NOMO-1 treated with dmso at 0.1 percent for 144 hours (cell line): ENCODE data around the gene ARCN1.
"Not testable (repeated sequence)": the region's sequence is repeated elsewhere in the genome, so short reads cannot be mapped to it uniquely, and the experiment has no call there.

Experiments used
- DNase-seq: peaks from one replicate; lab custom pipeline; 2025; ENCODE audit not compliant: unreplicated experiment; lab: John Stamatoyannopoulos, UW

The ARCN1 gene

DNA sequence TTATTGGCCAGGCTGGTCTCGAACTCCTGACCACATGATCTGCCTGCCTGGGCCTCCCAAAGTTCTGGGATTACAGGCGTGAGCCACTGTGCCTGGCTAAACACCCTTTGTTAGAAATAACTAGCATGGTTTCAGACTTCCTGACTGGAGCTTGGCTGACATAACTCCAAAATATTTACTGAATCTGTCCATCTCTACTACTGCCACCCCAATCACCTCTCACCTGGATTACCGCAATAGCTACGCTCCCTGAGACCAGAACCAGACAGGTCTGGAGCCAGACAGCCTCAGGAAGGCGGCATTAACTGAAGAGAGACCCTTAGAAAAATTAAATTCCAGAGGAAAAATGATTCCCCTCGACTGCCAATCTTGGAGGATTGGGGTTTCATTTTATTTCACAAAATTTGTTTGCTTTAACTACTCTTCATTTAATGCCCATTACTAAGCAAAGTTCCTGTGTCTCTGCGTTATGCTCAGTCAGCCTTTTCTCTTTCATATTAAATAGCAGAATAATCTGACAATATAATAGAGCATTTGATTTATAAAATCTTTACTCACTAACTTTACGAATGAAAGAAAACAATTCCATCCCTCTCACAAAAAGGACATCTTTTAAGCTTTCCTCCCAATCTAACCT is 28.1 kb upstream of the ARCN1 start:
- DNase-seq: no peak

DNA sequence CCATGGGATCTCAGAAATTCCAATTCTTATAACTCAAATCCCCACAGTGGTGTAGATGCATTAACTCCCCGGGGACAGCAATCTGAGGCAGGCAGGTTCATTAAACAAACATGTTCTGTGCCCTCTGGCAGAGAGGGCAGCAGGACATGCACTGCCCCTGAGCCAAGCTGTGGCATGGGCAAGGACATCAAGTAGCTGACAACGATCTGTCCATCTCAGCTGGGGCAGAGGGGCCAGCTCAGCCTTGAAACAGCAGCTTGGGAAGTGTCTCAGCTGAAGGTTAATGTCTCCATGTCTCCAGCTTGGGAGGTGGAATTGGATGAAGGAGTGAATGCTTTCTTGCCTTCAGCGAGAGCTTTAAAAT is 27.6 kb upstream of the ARCN1 start:
- no peak for DNase-seq

DNA sequence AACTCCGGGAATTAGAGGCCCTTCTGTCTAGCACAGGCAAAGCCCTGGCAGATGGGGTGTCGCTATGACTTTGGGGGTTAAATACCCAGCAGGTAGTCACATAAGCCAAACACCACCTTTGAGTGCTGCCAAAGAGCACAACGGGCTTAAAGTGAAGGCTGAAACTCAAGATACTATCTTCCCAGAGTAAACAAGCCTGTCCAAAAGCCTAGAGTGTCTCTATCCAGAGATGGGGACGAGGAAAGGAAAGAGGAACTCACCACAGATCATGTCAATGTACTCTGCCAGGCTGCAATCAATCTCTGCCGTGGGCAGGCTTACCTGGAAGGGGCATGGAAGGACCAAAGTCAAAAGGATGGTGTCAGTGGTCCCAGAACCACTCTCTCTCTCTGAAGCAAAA is 26.7 kb upstream of the ARCN1 start:
- DNase-seq: no peak

DNA sequence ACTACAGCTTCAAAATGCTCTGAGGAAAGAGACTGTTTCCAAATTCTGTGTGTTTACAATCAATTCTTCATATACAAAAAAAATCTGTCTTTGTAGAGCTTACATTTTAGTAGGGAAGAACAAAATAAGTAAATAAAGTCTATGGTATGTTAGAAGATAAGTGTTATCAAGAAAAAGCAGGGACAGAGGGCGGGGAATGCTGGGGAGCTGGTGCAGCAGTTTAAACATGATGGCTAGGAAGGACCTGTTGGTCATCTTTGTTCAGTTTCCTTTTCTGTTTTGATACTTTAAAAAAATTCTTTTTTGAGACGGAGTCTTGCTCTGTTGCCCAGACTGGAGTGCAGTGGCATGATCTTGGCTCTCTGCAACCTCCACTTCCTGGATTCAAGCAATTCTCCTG is 25.1 kb upstream of the ARCN1 start:
- no peak for DNase-seq

DNA sequence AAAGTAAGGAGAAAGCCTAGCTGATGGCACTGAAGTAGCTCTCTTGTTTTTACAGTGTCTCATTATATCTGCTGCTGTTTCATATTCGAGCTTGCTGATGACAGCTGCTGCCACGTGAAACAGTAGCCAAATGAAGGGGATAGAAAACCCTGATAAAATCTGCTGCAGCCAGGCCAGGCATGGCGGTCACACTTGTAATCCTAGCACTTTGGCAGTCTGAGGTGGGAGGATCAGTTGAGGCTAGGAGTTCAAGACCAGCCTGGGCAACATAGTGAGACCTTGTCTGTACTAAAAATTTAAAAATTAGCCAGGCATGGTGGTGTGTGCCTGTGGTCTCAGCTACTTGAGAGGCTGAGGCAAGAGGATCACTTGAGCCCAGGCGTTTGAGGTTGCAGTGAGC is 19.9 kb upstream of the ARCN1 start:
- DNase-seq: no peak

DNA sequence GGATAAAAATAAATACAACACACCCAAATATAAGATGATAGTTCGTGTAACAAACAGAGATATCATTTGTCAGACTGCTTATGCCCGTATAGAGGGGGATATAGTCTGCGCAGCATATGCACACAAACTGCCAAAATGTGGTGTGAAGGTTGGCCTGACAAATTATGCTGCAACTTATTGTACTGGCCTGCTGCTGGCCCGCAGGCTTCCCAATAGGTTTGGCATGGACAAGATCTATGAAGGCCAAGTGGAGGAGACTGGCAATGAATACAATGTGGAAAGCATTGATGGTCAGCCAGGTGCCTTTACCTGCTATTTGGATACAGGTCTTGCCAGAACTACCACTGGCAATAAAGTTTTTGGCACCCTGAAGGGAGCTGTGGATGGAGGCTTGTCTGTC is 11.4 kb upstream of the ARCN1 start:
- DNase-seq: no peak

DNA sequence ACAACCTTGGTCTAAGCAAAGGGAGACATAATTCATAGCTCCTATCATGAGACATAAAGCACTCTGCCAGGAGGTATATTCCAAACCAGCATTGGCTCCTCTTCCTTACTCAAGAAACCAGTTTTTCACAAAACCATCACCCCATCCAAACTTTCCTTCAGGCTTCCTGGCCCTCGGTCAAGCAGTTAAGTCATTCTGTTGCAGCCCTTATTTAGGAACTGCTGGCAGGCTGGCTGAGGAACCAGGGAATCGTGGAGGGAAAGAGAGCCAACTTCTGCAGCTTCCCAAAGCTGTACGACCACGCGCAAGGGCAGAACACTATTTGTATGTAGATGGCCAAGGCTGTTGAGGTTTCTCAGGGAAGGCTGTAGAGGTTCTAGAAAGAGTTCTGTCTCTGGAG is 7.2 kb upstream of the ARCN1 start:
- DNase-seq: no peak

DNA sequence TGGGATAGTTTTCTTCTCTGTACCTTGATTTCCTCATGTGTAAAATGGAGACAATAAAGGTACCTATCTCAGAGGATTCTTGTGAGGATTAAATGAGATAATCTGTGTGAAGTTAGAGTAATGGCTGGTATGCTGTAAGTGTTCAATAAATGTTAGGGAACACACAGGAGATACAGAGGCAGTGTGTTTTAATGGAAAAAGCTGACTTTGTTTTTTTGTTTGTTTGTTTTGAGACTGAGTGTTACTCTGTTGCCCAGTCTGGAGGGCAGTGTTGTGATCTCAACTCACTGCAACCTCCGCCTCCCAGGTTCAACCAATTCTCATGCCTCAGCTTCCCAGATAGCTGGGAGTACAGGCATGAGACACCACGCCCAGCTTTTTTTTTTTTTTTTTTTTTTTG is 2.5 kb upstream of the ARCN1 start:
- DNase-seq: no peak

DNA sequence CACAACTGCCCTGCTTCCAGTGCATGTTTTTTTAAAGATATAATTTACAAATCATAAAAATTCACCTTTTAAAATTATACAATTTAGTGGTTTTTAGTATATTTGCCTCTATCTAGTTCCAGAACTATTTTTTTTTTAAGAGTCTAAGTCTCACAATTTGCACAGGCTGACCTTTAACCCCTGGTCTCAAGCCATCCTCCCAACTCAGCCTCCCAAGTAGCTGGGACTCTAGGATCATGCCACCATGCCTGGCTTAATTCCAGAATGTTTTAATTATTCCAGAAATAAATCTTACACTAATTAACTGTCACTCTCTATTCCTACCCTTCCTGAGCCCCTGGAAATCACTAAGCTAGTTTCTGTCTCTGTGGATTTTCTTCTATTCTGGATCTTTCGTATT is 1.4 kb upstream of the ARCN1 start:
- no peak for DNase-seq

DNA sequence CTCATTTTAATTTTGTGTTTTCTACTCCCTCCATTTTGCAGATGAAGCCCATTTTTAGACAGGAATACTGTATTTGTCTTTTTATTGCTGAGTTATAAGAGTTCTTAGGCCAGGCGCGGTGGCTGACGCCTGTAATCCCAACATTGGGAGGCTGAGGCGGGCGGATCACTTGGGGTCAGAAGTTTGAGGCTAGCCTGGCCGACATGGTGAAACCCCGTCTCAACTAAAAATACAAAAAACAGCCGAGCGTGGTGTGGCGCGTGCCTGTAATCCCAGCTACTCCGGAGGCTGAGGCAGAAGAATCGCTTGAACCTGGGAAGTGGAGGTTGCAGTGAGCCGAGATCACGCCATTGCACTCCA is 528 bp upstream of the ARCN1 start:
- DNase-seq: not testable (repeated sequence)

DNA sequence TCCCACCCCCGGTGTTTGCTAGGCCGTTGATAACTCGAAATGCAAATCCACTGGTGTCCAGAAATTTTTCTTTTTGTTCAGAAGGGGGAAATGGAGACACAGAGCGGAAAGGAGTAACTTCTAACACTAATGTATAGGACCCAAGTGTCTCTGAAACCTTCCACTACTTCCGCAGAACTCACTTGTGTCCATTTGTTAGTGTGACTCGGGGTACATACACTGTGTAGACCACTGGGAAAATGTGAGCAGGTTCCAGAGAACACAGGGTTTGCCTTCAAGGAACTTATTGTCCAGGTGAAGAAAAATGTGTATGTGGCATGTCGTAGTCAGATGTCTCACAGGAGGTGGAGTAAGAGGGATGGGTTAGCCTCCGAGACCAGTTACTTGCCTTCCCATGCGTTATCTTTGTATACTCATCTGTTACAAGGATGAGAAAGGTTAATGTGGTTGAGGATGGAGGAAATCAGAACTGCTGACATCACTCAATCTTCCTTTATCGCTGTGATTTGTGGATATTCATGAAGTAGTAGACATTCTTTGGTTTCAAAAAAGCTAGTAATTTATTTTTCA is 857 bp downstream of the ARCN1 start:
- DNase-seq: peak; percentile 4

DNA sequence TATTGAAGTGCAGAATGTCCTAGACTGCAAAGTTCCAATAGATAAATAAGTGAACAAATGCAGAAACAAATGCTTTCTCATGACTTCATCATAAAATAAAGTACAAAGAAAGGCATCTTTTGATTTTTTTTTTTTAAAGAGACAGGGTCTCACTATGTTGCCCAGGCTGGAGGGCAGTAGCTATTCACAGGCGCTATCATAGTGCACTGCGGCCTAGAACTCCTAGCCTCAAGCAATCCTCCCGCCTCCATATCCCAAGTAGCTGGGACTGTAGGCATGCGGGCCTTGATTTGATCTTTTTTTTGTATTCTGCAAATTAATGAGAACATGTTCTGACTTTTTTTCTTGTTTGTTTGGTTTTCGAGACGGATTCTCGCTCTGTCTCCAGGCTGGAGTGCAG is 2.4 kb downstream of the ARCN1 start:
- DNase-seq: no peak

DNA sequence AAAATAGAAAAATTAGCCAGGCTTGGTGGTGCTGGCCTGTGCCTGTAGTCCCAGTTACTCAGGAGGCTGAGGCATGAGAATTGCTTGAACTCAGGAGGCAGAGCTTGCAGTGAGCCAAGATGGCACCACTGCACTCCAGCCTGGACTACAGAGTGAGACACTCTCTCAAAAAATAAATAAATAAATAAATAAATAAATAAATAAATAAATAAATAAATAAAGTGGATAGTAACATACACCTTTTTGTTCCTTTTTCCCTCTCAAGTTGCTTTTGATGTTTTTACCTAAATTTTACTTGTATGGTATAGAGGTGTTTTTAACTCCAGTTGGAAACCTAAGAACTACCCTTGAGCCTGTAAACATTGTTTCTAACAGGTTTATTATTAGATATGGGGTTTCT is 5.8 kb downstream of the ARCN1 start:
- not testable (repeated sequence) for DNase-seq

DNA sequence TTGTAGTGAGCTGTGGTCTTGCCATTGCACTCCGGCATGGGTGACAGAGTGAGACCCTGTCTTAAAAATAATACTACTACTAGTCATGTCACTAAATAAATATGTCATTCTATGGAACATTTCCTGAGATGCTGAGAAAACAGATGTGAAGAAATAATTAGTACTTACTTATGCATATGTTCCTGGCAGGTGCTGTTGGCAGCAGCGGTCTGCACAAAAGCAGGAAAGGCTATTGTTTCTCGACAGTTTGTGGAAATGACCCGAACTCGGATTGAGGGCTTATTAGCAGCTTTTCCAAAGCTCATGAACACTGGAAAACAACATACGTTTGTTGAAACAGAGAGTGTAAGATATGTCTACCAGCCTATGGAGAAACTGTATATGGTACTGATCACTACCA is 8.8 kb downstream of the ARCN1 start:
- no peak for DNase-seq

DNA sequence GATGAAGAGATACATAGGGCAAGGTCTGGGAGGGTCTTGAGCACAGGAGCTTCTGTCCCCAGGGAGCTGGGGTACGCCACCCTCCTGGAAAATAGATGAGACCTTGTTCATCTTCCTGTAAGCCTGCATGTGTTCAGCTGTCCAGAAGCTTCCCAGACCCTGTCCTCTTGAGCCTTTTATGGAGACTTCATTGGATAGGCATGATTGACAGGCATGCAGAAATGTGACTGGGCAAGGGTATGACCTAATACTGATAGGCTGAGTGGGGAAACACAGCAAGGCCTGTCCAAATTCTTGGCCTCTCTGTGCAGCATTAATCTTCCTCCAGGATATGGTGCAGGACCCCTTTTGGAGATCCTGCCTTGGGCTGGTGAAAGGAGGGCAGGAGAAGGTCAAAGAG is 15.7 kb downstream of the ARCN1 start:
- DNase-seq: no peak

DNA sequence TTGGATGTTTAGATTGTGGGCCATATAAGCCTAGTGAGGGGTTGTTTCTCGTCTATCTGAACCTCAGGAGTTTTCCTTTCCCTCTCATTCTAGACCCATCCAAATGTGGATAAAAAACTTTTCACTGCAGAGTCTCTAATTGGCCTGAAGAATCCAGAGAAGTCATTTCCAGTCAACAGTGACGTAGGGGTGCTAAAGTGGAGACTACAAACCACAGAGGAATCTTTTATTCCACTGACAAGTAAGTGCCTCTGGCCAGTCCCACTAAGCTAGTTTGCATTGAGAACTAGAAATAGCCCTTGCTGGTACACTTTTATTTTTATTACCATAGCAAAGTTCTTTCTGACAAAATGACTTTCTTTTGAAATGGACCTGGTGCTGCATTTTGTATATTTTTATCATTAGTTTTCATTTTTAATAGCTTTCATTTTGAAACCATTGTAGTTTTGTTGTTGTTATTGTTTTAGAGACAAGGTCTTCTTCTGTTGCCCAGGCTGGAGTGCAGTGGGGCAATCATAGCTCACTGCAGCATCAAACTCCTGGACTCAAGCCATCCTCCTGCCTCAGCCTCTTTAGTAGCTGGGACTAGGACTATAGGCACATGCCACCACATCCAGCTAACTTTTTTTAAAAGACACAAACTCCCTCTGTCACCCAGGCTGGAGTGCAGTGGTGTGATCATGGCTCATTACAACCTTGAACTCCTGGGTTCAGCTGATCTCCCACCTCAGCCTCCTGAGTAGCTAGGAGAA is 20.6 kb downstream of the ARCN1 start:
- DNase-seq: no peak

DNA sequence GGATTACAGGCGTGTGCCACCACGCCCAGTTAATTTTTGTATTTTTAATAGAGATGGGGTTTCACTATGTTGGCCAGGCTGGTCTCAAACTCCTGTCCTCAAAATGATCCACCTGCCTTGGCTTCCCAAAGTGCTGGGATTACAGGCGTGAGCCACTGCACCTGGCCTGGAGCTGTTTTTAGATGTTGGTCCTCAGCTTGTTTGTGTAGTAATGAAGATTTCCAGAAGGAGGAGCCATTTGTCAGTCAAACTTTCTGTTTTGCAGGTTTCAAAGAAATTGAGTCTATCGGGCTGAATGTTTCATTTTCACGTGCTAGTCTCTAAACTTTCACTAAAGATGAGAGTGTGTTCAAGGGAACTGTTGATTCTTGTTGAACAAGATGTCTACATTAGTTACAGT is 22.8 kb downstream of the ARCN1 start:
- not testable (repeated sequence) for DNase-seq

DNA sequence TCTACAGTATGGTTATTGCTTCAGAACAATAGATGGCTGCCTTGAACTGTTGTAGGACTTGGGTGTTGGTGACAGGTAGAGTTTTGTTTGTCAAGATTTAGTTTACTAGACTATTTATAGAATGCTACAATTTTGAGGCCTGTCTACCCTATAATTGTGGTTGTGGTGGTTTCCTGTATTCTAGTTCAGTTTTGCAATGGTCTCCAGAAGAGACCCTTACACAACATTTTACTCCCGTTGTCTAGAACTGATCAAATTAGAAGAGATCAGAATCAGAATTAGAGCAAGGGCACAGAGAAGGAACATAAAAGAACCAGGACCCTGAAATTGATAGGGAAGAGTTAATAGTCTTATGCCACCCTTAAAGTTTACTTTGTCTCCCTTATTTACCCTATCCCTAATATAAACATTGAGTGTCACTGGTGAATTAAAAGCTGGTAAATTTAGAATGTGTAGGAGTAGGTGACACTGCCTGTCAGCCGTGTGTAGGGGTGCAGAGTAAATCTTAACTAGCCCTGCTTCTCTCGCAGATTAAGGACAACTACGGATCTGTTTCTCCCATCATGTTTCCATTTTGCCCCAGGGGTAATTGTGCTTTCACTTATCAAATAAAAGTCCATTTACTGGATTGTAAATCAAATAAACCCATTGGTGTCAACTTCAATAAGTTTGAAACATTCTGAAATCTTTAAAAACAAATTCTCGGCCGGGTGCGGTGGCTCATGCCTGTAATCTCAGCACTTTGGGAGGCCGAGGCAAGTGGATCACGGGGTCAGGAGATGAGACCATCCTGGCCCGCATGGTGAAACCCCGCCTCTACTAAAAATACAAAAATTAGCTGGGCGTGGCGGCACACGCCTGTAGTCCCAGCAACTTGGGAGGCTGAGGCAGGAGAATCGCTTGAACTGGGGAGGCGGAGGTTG is 24.3 kb downstream of the ARCN1 start:
- peak; percentile 56 for DNase-seq

DNA sequence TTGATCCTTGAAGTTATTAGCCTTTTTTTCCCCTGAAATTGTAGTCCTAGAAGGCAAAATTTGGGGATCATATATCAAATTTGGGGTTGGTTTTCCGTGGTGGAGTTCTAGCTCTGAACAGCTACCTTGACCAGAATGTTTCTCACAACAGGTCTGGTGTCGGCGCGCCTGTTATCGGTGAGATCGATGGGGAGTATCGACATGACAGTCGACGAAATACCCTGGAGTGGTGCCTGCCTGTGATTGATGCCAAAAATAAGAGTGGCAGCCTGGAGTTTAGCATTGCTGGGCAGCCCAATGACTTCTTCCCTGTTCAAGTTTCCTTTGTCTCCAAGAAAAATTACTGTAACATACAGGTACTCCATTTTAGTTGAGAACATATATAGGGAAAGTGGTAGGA is 25.3 kb downstream of the ARCN1 start:
- no peak for DNase-seq

DNA sequence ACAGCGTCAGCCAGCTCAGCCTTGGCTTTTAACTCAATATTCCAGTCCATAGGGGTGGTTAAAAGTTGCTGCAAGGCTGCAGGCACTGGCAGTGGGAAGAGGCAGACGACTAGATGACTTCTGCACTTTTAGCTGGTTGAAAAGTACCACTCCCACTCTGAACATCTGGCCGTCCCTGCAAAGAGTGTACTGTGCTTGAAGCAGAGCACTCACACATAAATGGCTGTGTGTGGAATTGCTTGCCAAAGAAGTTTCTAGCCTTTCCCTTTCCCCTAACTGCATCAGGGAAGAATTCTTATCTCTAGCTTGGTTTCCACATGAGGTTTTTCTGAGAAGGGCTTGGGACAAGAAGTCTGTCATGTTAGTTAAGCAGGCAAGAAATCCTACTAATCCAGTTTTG is 30.1 kb downstream of the ARCN1 start:
- no peak for DNase-seq

DNA sequence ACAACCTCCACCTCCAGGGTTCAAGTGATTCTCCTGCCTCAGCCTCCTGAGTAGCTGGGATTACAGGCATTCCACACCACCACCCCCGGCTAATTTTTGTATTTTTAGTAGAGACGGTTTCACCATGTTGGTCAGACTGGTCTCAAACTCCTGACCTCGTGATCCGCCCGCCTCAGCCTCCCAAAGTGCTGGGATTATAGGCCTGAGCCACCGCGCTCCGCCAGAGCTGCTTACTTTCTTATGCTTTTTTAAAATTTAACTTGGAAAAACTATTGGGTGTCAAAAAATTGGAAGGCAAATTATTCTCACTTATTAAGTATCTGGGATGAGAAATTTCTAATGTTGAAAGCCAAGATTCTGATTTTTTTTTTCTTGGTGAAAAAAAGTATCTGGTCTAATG is 31.5 kb downstream of the ARCN1 start:
- DNase-seq: not testable (repeated sequence)

DNA sequence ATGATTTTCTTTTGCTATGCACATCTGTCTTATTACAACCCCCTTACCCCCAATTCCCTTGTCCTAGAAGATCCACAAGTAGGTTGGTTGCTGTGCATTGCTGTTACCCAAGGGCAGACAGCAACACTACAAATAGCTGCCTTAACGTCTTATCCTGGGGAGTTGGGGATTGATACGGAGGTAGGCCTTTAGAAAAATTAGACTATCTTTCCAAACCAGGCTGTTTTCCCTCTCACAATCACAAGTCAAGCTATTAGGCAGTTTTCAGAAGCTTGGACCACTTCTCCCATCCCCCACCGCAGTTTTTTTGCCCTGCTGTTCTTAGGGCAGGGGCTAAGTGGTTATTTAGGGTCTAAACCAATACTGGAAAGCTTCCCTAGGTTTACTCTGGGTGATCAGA is 32.4 kb downstream of the ARCN1 start:
- DNase-seq: no peak
